B cell (primary cell): ENCODE results near the gene NBEAL1.

ENCODE experiments used
- CTCF ChIP-seq: fragments of 200-600 bp; IDR thresholded peaks from one replicate; pipeline ENCODE4 v1.8.0; 2022; ENCODE audit warnings: antibody characterized with exemption, mild to moderate bottlenecking
- EZH2 ChIP-seq: IDR thresholded peaks from 2 replicates; pipeline ENCODE4 v1.6.1; 2012; ENCODE audit warnings: borderline replicate concordance, low read depth, mild to moderate bottlenecking, moderate library complexity, low read length; ENCODE audit not compliant: insufficient read depth, poor library complexity, severe bottlenecking

DNA sequence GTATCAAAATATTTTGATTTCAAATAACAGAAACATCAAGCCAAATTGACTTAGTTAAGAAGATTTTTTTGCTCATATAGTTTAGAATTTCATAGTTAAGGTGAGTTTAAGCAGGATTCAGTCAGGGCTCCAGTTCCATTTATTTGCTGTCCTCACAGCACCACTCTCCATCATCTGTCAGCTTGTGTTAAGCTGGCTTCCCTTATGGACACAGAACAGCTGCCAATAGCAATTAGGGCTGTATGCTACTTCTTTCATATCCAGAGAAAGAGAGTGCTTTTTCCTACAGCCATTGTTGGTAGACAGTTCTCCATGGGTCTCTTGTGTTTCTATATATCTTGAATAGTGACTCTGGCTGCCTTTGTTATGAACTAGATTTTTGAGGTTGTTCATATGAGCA lies 128.7 kb downstream of the NBEAL1 start:
- TF ChIP-seq CTCF, result no peak
- no peak for TF ChIP-seq EZH2
